ENCODE results near the gene GPR39.

GPR39 gene

GRCh38 chr2:132607426-132608090 is 191.0 kb downstream of the GPR39 start:
- TF ChIP-seq ZFX (IDR thresholded peaks at IDR 0.05) (no peak), CTCF (conservative IDR thresholded peaks at IDR 0.05) (no peak)
- no peak overlapping the region for H3K27ac ChIP-seq

DNA sequence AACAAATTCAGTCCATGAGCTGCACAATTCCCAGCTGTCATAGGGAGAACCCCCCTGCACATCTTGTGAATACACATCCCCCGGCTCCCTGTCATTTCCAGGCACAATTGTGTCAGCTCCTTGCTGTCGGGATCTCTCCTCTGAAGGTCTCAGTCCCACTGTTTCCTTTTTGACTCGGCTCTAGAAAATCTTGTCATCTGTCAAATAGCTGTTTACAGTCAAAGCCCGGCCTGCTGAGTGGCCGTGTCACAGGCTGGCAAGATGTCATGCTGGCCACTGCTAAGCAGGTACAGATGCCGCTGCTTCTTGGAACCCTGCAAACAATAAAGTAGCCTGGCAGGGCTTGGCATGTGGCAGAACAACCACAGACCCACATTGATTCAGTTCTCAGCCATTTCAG is 191.7 kb downstream of the GPR39 start:
- TF ChIP-seq ZFX (IDR thresholded peaks at IDR 0.05) (no peak), CTCF (conservative IDR thresholded peaks at IDR 0.05) (no peak)
- no peak overlapping the region for H3K27ac ChIP-seq

GRCh38 chr2:132609101-132609890 is 192.7 kb downstream of the GPR39 start:
- TF ChIP-seq CTCF (conservative IDR thresholded peaks at IDR 0.05) = no peak
- TF ChIP-seq ZFX (IDR thresholded peaks at IDR 0.05) = no peak
- no peak overlapping the region for H3K27ac ChIP-seq

DNA sequence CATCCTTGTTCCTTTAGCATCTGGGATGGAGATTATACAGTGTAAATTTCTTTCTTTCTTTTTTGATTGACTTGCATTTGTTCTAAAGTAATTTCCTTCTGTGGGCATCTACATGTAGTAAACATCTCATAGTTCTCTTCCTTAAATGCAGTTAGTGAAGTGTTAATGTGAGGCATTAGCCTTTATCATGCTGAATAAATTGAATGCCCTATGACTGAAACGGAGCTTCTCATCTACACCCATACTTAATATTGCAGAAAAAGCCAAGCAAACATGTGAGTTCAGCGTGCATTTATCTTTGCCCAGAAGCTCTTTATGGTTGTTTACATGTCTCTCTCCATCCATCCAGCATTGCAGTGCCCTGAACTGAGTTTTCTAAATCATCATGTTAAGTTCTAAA is 195.1 kb downstream of the GPR39 start:
- H3K27ac ChIP-seq = no peak overlapping the region
- no peak for TF ChIP-seq CTCF (conservative IDR thresholded peaks at IDR 0.05)
- TF ChIP-seq ZFX (IDR thresholded peaks at IDR 0.05) = no peak

DNA sequence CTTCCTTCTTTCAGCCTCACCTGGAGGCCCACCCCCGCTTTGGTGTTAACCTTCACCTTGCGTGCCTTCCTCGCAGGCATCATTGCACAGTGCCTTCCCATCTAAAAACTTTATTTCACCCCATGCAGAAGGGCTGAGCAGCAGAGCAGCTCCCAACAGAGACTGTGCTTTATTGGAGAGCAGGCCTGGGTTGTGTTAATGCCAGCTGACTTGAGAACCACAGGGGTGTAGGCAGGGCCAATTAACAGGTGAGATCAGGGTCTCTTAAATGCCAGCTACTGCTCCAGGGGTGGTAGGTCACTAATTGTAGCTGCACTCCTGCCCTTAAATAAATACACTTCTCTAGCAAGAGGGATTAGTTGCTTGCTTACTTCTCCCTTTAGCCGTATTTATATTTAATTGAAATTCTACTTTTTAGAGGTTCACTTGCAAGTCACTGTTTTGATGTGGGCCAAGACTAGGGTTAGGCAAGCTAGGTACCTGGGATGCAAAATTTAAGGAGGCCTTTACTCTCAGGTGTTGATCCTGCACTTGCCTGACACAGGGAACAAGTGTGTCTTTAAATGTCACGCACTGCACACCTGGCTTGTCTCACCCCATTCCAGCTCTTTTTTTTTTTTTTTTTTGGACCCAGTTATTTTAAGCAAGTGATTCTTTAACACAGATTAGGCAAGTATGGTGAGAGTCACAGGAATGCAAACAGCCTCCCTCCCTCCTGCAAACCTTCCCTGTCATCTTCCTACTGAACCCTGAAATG is 198.9 kb downstream of the GPR39 start:
- no peak for TF ChIP-seq ZFX (IDR thresholded peaks at IDR 0.05)
- no peak overlapping the region for H3K27ac ChIP-seq

- H3K27ac ChIP-seq = no peak overlapping the region
- TF ChIP-seq CTCF (conservative IDR thresholded peaks at IDR 0.05) (no peak), ZFX (IDR thresholded peaks at IDR 0.05) (no peak)
Observed at GRCh38 chr2:132617989-132618388, 201.4 kb downstream of the GPR39 start.

GRCh38 chr2:132618734-132619133 is 202.1 kb downstream of the GPR39 start:
- no peak overlapping the region for H3K27ac ChIP-seq
- TF ChIP-seq CTCF (conservative IDR thresholded peaks at IDR 0.05) (no peak), ZFX (IDR thresholded peaks at IDR 0.05) (no peak)

All from C4-2B (cell line).